ENCODE results near the gene RNASEH2A. TPM values are rescaled to one million over a fixed set of nuclear protein-coding genes. Genes with fewer than 3 reads are reported as not detected.

The RNASEH2A gene
- total and polyA plus RNA-seq, 4 experiments from 2014 or later, result 10.5 to 23.5 (median 14.7) TPM

- Histone ChIP-seq H3K36me3 (ENCODE audit: insufficient read depth, low read length) (no peaks in the 10 kb centered on the region), H3K27me3 (ENCODE audit: insufficient read depth, low read length) (no peaks in the 10 kb centered on the region), H3K4me3 (ENCODE audit: low read length in 2 of 2) (no peak overlapping the region), H3K4me1 (ENCODE audit: insufficient read depth, low read length) (no peaks in the 10 kb centered on the region), H3K27ac (ENCODE audit: low read depth, low read length) (no peak overlapping the region), H3K9me3 (ENCODE audit: control insufficient read depth in 1 of 2, low read length in 2 of 2) (no peaks in the 10 kb centered on the region)
- Mint-ChIP-seq H3K36me3 (no peaks in the 10 kb centered on the region), H3K27ac (no peak overlapping the region), H3K4me3 (no peak overlapping the region), H3K27me3 (peaks cover 0 to 8% of the 10 kb centered on the region in 2 donors), H3K4me1 (no peaks in the 10 kb centered on the region), H3K9me3 (peaks cover 0 to 19% (median 9%) of the 10 kb centered on the region in 8 donors)
- ChIA-PET CTCF (ENCODE audit: partially characterized antibody) (interaction anchor here (1.1 to 1.5 kb wide), 2 partner anchors 10 to 11 kb away, joined by 3 to 7 read pairs; no protein-coding TSS in a partner anchor), POLR2A (ENCODE audit: partially characterized antibody) (no interaction called here)
- intact Hi-C loops (cut with micrococcal nuclease), result no loop called here
- no peak for DNase-seq
Observed at GRCh38 chr19:12858041-12858928, 51.9 kb downstream of the RNASEH2A start.

GRCh38 chr19:12859546-12859945 is 53.2 kb downstream of the RNASEH2A start:
- Histone ChIP-seq H3K4me3 (ENCODE audit: low read length in 2 of 2) (no peak overlapping the region), H3K9me3 (ENCODE audit: control insufficient read depth in 1 of 2, low read length in 2 of 2) (no peaks in the 10 kb centered on the region), H3K36me3 (ENCODE audit: insufficient read depth, low read length) (no peaks in the 10 kb centered on the region), H3K4me1 (ENCODE audit: insufficient read depth, low read length) (no peaks in the 10 kb centered on the region), H3K27ac (ENCODE audit: low read depth, low read length) (no peak overlapping the region), H3K27me3 (ENCODE audit: insufficient read depth, low read length) (no peaks in the 10 kb centered on the region)
- DNase-seq, result no peak
- ChIA-PET POLR2A (ENCODE audit: partially characterized antibody) (no interaction called here), CTCF (ENCODE audit: partially characterized antibody) (interaction anchor here (1.2 kb wide), 1 partner anchor 12 kb away, joined by 4 read pairs; no protein-coding TSS in a partner anchor)
- intact Hi-C loops (cut with micrococcal nuclease), result no loop called here
- H3K36me3 Mint-ChIP-seq, result no peaks in the 10 kb centered on the region
- peaks cover 0 to 17% (median 9%) of the 10 kb centered on the region in 8 donors for H3K9me3 Mint-ChIP-seq
- no peaks in the 10 kb centered on the region for H3K4me1 Mint-ChIP-seq
- H3K27ac Mint-ChIP-seq, result no peak overlapping the region
- H3K27me3 Mint-ChIP-seq, result peaks cover 0 to 11% of the 10 kb centered on the region in 2 donors
- no peak overlapping the region for H3K4me3 Mint-ChIP-seq

Small RNAs within 50 kb of the gene (microRNA-seq; reads per million reads assigned to microRNA genes)
- gene MIR5684 (ENCODE audit: borderline microRNAs expressed, borderline number of aligned reads, borderline replicate concordance) (not detected), gene MIR6794 (ENCODE audit: borderline microRNAs expressed, borderline number of aligned reads, borderline replicate concordance) (not detected)

Other genes starting within 250 kb of the RNASEH2A start
- 10 to 100 TPM; 10.6 to 11.8 TPM for gene ZNF490, start 195.8 kb upstream of the RNASEH2A start, total RNA-seq
- gene ZNF490, start 195.8 kb upstream of the RNASEH2A start, polyA plus RNA-seq, result 1 to 10 TPM; 2.2 to 4.3 TPM
- gene ZNF791, start 195.7 kb upstream of the RNASEH2A start, total RNA-seq, result 10 to 100 TPM; 46.0 to 46.3 TPM
- gene ZNF791, start 195.7 kb upstream of the RNASEH2A start, polyA plus RNA-seq, result 10 to 100 TPM; 11.5 to 17.2 TPM
- 100 to 1,000 TPM; 137 to 141 TPM for gene MAN2B1, start 139.8 kb upstream of the RNASEH2A start, total RNA-seq
- 10 to 100 TPM; 45.0 to 76.4 TPM for gene MAN2B1, start 139.8 kb upstream of the RNASEH2A start, polyA plus RNA-seq
- gene WDR83, start 139.8 kb upstream of the RNASEH2A start, total RNA-seq, result 10 to 100 TPM; 18.3 to 19.3 TPM
- gene WDR83, start 139.8 kb upstream of the RNASEH2A start, polyA plus RNA-seq, result 10 to 100 TPM in 1 of 2 donors, 1 to 10 TPM in 1; 9.8 to 15.7 TPM
- 100 to 1,000 TPM; 195 to 197 TPM for gene DHPS, start 124.7 kb upstream of the RNASEH2A start, total RNA-seq
- gene DHPS, start 124.7 kb upstream of the RNASEH2A start, polyA plus RNA-seq, result 10 to 100 TPM; 77.3 to 91.7 TPM
- gene GNG14, start 118.6 kb upstream of the RNASEH2A start, total RNA-seq, result not detected
- not detected for gene GNG14, start 118.6 kb upstream of the RNASEH2A start, polyA plus RNA-seq
- 1 to 10 TPM; 4.5 to 4.9 TPM for gene FBXW9, start 110.0 kb upstream of the RNASEH2A start, total RNA-seq
- gene FBXW9, start 110.0 kb upstream of the RNASEH2A start, polyA plus RNA-seq, result 1 to 10 TPM; 4.9 to 8.1 TPM
- 10 to 100 TPM; 66.0 to 67.2 TPM for gene TNPO2, start 82.7 kb upstream of the RNASEH2A start, total RNA-seq
- 1 to 10 TPM in 1 of 2 donors, under 1 TPM in 1; 0.60 to 1.8 TPM for gene TNPO2, start 82.7 kb upstream of the RNASEH2A start, polyA plus RNA-seq
- gene TRIR, start 71.9 kb upstream of the RNASEH2A start, total RNA-seq, result 100 to 1,000 TPM; 199 to 209 TPM
- 100 to 1,000 TPM; 175 to 243 TPM for gene TRIR, start 71.9 kb upstream of the RNASEH2A start, polyA plus RNA-seq
- gene GET3, start 69.1 kb upstream of the RNASEH2A start, total RNA-seq, result 10 to 100 TPM; 30.8 to 34.5 TPM
- gene GET3, start 69.1 kb upstream of the RNASEH2A start, polyA plus RNA-seq, result 100 to 1,000 TPM in 1 of 2 donors, 10 to 100 TPM in 1; 60.6 to 114 TPM
- gene BEST2, start 54.8 kb upstream of the RNASEH2A start, total RNA-seq, result not detected
- gene BEST2, start 54.8 kb upstream of the RNASEH2A start, polyA plus RNA-seq, result not detected
- 10 to 100 TPM; 23.3 to 24.2 TPM for gene HOOK2, start 31.0 kb upstream of the RNASEH2A start, total RNA-seq
- gene HOOK2, start 31.0 kb upstream of the RNASEH2A start, polyA plus RNA-seq, result 1 to 10 TPM; 2.6 to 3.4 TPM
- gene JUNB, start 15.1 kb upstream of the RNASEH2A start, total RNA-seq, result 100 to 1,000 TPM; 103 to 106 TPM
- 1,000 to 10,000 TPM in 1 of 2 donors, 100 to 1,000 TPM in 1; 771 to 3,132 TPM for gene JUNB, start 15.1 kb upstream of the RNASEH2A start, polyA plus RNA-seq
- 100 to 1,000 TPM; 116 to 120 TPM for gene PRDX2, start 4.8 kb upstream of the RNASEH2A start, total RNA-seq
- 100 to 1,000 TPM; 266 to 533 TPM for gene PRDX2, start 4.8 kb upstream of the RNASEH2A start, polyA plus RNA-seq
- 1 to 10 TPM; 2.2 to 3.2 TPM for gene THSD8, start 4.5 kb upstream of the RNASEH2A start, total RNA-seq
- 1 to 10 TPM; 1.5 to 4.4 TPM for gene THSD8, start 4.5 kb upstream of the RNASEH2A start, polyA plus RNA-seq
- not detected for gene RTBDN, start 28.0 kb downstream of the RNASEH2A start, total RNA-seq
- gene RTBDN, start 28.0 kb downstream of the RNASEH2A start, polyA plus RNA-seq, result not detected
- not detected for gene MAST1, start 31.9 kb downstream of the RNASEH2A start, total RNA-seq
- under 1 TPM in 1 of 2 donors, not detected in 1; 0.48 TPM for gene MAST1, start 31.9 kb downstream of the RNASEH2A start, polyA plus RNA-seq
- gene DNASE2, start 74.9 kb downstream of the RNASEH2A start, total RNA-seq, result 10 to 100 TPM; 31.6 to 32.8 TPM
- 10 to 100 TPM; 55.3 to 81.8 TPM for gene DNASE2, start 74.9 kb downstream of the RNASEH2A start, polyA plus RNA-seq
- not detected for gene KLF1, start 80.6 kb downstream of the RNASEH2A start, total RNA-seq
- gene KLF1, start 80.6 kb downstream of the RNASEH2A start, polyA plus RNA-seq, result not detected
- 10 to 100 TPM; 63.9 to 66.1 TPM for gene GCDH, start 84.6 kb downstream of the RNASEH2A start, total RNA-seq
- gene GCDH, start 84.6 kb downstream of the RNASEH2A start, polyA plus RNA-seq, result 10 to 100 TPM; 16.5 to 27.4 TPM
- under 1 TPM in 1 of 2 experiments, not detected in 1; 0.79 TPM for gene SYCE2, start 112.7 kb downstream of the RNASEH2A start, total RNA-seq
- gene SYCE2, start 112.7 kb downstream of the RNASEH2A start, polyA plus RNA-seq, result not detected
- 10 to 100 TPM; 53.8 to 59.1 TPM for gene FARSA, start 127.1 kb downstream of the RNASEH2A start, total RNA-seq
- gene FARSA, start 127.1 kb downstream of the RNASEH2A start, polyA plus RNA-seq, result 10 to 100 TPM; 63.2 to 68.1 TPM
- gene CALR, start 132.0 kb downstream of the RNASEH2A start, total RNA-seq, result 100 to 1,000 TPM; 484 to 499 TPM
- gene CALR, start 132.0 kb downstream of the RNASEH2A start, polyA plus RNA-seq, result 100 to 1,000 TPM in 1 of 2 donors, 10 to 100 TPM in 1; 87.5 to 151 TPM
- 10 to 100 TPM; 88.6 to 98.4 TPM for gene RAD23A, start 139.3 kb downstream of the RNASEH2A start, total RNA-seq
- gene RAD23A, start 139.3 kb downstream of the RNASEH2A start, polyA plus RNA-seq, result 100 to 1,000 TPM in 1 of 2 donors, 10 to 100 TPM in 1; 77.0 to 105 TPM
- 10 to 100 TPM; 14.7 to 17.9 TPM for gene GADD45GIP1, start 150.6 kb downstream of the RNASEH2A start, total RNA-seq
- gene GADD45GIP1, start 150.6 kb downstream of the RNASEH2A start, polyA plus RNA-seq, result 10 to 100 TPM; 61.0 to 65.1 TPM
- gene DAND5, start 163.0 kb downstream of the RNASEH2A start, total RNA-seq, result not detected
- not detected for gene DAND5, start 163.0 kb downstream of the RNASEH2A start, polyA plus RNA-seq
- gene NFIX, start 188.9 kb downstream of the RNASEH2A start, total RNA-seq, result 1 to 10 TPM; 4.0 to 5.4 TPM
- gene NFIX, start 188.9 kb downstream of the RNASEH2A start, polyA plus RNA-seq, result under 1 TPM in 1 of 2 donors, not detected in 1; 0.09 TPM

Data from CD4-positive, alpha-beta memory T cell (primary cell).